B cell (primary cell): ENCODE measurements around the gene FITM1. TPM values are rescaled to one million over a fixed set of nuclear protein-coding genes. Genes with fewer than 3 reads are reported as not detected.

ENCODE experiments used
- ATAC-seq: fragments of 200-7000 bp; cut with Tn5 transposase; one replicate; pipeline ENCODE4 v1.10.0; 2021; ENCODE audit warnings: low read depth, mild to moderate bottlenecking, moderate number of reproducible peaks, moderate library complexity
- CTCF ChIA-PET: fragments of 350-600 bp; sonication (Branson Sonifier 250); formaldehyde crosslinking; loops from one replicate; lab custom pipeline; 2021; ENCODE audit warnings: antibody characterized with exemption, inconsistent platforms; lab: Charles Lee
- POLR2A ChIA-PET: fragments of 350-600 bp; sonication (Branson Sonifier 250); formaldehyde crosslinking; loops from one replicate; lab custom pipeline; 2021; ENCODE audit warnings: antibody characterized with exemption; lab: Charles Lee
- DNase-seq: peaks from one replicate; pipeline ENCODE4 v3.0.0; 2013
- H2AFZ ChIP-seq: 2 replicates; pipeline ENCODE4 v1.6.1; 2012; ENCODE audit warnings: mild to moderate bottlenecking, low read depth, low read length; ENCODE audit not compliant: insufficient read depth, poor library complexity, severe bottlenecking
- H3K27ac ChIP-seq, 2 donors: 1 replicate in 1 of 2; 2 replicates in 1 of 2; pipeline ENCODE4 v1.5.1; 2012 to 2013; ENCODE audit warnings: low read length in 2 of 2, mild to moderate bottlenecking in 2 of 2, moderate library complexity in 1 of 2
- H3K27me3 ChIP-seq, 4 experiments: fragments of 200-600 bp in 1 of 4; sonication (generic) in 1 of 4; replicated peaks in 1 of 4; 1 replicate in 2 of 4; 2 replicates in 2 of 4; pipeline versions ENCODE4 v1.6.1 to v1.7.0; 2013 to 2016; ENCODE audit warnings: low read length in 3 of 4, mild to moderate bottlenecking in 2 of 4, mixed read lengths in 1 of 4, moderate library complexity in 1 of 4; ENCODE audit not compliant: insufficient read depth in 4 of 4, control insufficient read depth in 3 of 4; ENCODE audit errors: control extremely low read depth in 1 of 4
- H3K36me3 ChIP-seq, 2 experiments: replicated peaks in 1 of 2; 1 replicate in 1 of 2; 2 replicates in 1 of 2; pipeline versions ENCODE4 v1.6.1 to v1.7.1; 2013; ENCODE audit warnings: low read length in 1 of 2; ENCODE audit not compliant: insufficient read depth in 2 of 2, control insufficient read depth in 1 of 2; ENCODE audit errors: control extremely low read depth in 1 of 2, extremely low read depth in 1 of 2
- H3K4me1 ChIP-seq, 2 donors: fragments of 200-600 bp in 1 of 2; sonication (generic) in 1 of 2; 1 replicate in 1 of 2; 2 replicates in 1 of 2; pipeline versions ENCODE4 v1.5.1 to v1.6.1; 2013 to 2017; ENCODE audit warnings: low read length in 2 of 2; ENCODE audit not compliant: control insufficient read depth in 2 of 2, insufficient read depth in 2 of 2
- H3K4me2 ChIP-seq: replicated peaks from 2 replicates; pipeline ENCODE3; 2012; ENCODE audit warnings: mild to moderate bottlenecking, low read depth, low read length; ENCODE audit not compliant: poor library complexity, severe bottlenecking
- H3K4me3 ChIP-seq, 5 experiments: fragments of 200-600 bp in 1 of 5; sonication (generic) in 1 of 5; 1 replicate in 3 of 5; 2 replicates in 2 of 5; pipeline versions ENCODE4 v1.5.1 to v1.7.0; 2011 to 2016; ENCODE audit warnings: low read length in 4 of 5, mild to moderate bottlenecking in 4 of 5, low read depth in 2 of 5, control low read depth in 1 of 5, moderate library complexity in 1 of 5; ENCODE audit not compliant: insufficient read depth in 1 of 5; ENCODE audit errors: control extremely low read depth in 1 of 5, extremely low read depth in 1 of 5
- H3K79me2 ChIP-seq: fragments of 200-600 bp; sonication (generic); one replicate; pipeline ENCODE4 v1.6.0; 2016; ENCODE audit warnings: low read length; ENCODE audit not compliant: control insufficient read depth, insufficient read depth
- H3K9ac ChIP-seq: fragments of 200-600 bp; sonication (generic); 2 replicates; pipeline ENCODE4 v1.6.1; 2017; ENCODE audit warnings: mild to moderate bottlenecking, low read length, moderate library complexity
- H3K9me3 ChIP-seq, 3 donors: one replicate each; pipeline versions ENCODE4 v1.6.1 to v1.7.1; 2013; ENCODE audit warnings: low read length in 2 of 3; ENCODE audit not compliant: control insufficient read depth in 2 of 3, insufficient read depth in 1 of 3; ENCODE audit errors: control extremely low read depth in 1 of 3
- H4K20me1 ChIP-seq: 2 replicates; pipeline ENCODE4 v1.6.0; 2012; ENCODE audit warnings: mild to moderate bottlenecking, low read length; ENCODE audit not compliant: insufficient read depth, control insufficient read depth, poor library complexity, severe bottlenecking
- H3K27ac Mint-ChIP-seq: one replicate; pipeline ENCODE4 v1.8.0; 2021; ENCODE audit warnings: mixed read lengths
- H3K27me3 Mint-ChIP-seq: one replicate; pipeline ENCODE4 v1.8.0; 2021; ENCODE audit warnings: mixed read lengths
- H3K4me1 Mint-ChIP-seq: one replicate; pipeline ENCODE4 v1.8.0; 2021; ENCODE audit warnings: mixed read lengths
- H3K4me3 Mint-ChIP-seq: one replicate; pipeline ENCODE4 v1.8.0; 2021; ENCODE audit warnings: mixed read lengths
- H3K9me3 Mint-ChIP-seq: one replicate; pipeline ENCODE4 v1.8.0; 2022; ENCODE audit warnings: mixed read lengths; ENCODE audit not compliant: insufficient read depth
- EZH2 ChIP-seq: IDR thresholded peaks from 2 replicates; pipeline ENCODE4 v1.6.1; 2012; ENCODE audit warnings: borderline replicate concordance, low read depth, mild to moderate bottlenecking, moderate library complexity, low read length; ENCODE audit not compliant: insufficient read depth, poor library complexity, severe bottlenecking
- WGBS: methylation state at CpG from one replicate; pipeline ENCODE4 v1.1.5; 2013; ENCODE audit warnings: missing lambda C conversion rate; ENCODE audit not compliant: insufficient coverage; 5-methylcytosine and 5-hydroxymethylcytosine counted together
- intact Hi-C: fragments of 100-400 bp; cut with micrococcal nuclease; formaldehyde crosslinking; loops from one replicate; pipeline ENCODE4 v1.10.0; 2022
- polyA plus RNA-seq: library from polyadenylated mRNA; depleted of rRNA; stranded (reverse); fragments of >200 nt; gene quantifications from 2 replicates; pipeline ENCODE4 v1.2.3, GENCODE V29; 2012
- total RNA-seq, 2 donors: library from RNA; stranded (reverse); fragments of 120-200 nt in 1 of 2; gene quantifications; 1 replicate in 1 of 2; 2 replicates in 1 of 2; pipeline versions ENCODE4 v1.2.3 to v1.2.4, GENCODE V29; 2013 to 2022
- TF ChIP-seq, protein P1 (sequence below): fragments of 200-600 bp; IDR thresholded peaks from one replicate; pipeline ENCODE4 v1.8.0; 2022; ENCODE audit warnings: antibody characterized with exemption, mild to moderate bottlenecking

FITM1 gene
- total and polyA plus RNA-seq, 2 donors (not counting 1 experiment from before 2014, with no cell fraction given) = 2.6 to 3.3 TPM

DNA sequence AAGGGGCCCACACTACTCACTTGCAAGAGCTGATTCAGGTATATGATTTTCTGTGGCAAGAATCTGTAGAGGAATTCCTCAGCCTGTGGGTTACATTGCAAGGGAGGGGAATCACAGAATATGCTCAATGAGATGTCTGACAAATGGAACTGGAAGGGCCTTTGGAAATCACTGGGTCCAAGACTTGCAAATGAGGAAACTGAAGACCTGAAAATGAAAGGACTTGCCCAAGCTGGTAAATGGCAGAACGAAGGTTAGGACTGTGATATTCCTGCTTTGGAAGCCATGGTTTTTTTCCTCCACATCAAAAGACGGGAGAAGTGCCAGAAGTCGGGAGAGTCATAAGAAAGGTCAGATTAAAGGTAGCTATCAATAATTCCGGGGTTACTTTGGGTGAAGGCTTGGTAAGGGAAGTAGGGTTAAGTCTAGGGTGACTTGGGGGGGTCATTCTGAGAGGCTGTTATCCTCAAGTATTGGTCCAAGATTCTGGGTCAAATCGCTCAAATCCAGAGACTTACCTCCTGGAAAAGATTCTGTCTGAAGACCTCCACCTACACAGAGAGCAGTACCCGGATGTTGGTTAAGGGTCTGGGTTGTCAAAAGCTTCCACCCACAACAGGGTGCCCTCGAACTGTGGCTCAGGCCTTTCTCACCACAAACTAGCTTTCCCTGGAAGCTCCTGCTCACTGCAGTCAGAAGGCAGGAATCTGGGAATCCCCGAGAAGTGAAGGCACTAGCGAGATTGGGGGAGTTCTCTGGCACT lies 15.4 kb downstream of the FITM1 start:
- intact Hi-C loops = loop anchor here (1.0 to 10.0 kb wide), 7 partner anchors 10 to 1051 kb away; partner anchors contain the start of genes ACIN1, C14orf119, GMPR2 and IPO4
- ATAC-seq (no peak), DNase-seq (no peak)
- no peaks in the 10 kb centered on the region for H3K9me3 Mint-ChIP-seq
- peak overlapping the region; percentile 83 for H2AFZ ChIP-seq
- POLR2A ChIA-PET = interaction anchor here (1.0 to 4.1 kb wide), 10 partner anchors 7 to 286 kb away, joined by 3 to 43 read pairs (median 8); partner anchors contain the start of genes CHMP4A, DCAF11, IRF9 and NRL
- H3K4me1 ChIP-seq = peaks cover 25 to 41% of the 10 kb centered on the region in 2 donors
- 20% methylated on average over 4 of the region's 9 CpGs for WGBS
- peak overlapping the region; percentile 77 to 90 for H3K27ac ChIP-seq
- peaks cover 58% of the 10 kb centered on the region for H3K4me1 Mint-ChIP-seq
- H3K36me3 ChIP-seq = peaks cover 0 to 46% of the 10 kb centered on the region in 2 experiments
- H3K9ac ChIP-seq = peak overlapping the region; percentile 83
- H3K27ac Mint-ChIP-seq = peak overlapping the region; percentile 95
- no peaks in the 10 kb centered on the region for H3K9me3 ChIP-seq
- TF ChIP-seq, protein P1, sequence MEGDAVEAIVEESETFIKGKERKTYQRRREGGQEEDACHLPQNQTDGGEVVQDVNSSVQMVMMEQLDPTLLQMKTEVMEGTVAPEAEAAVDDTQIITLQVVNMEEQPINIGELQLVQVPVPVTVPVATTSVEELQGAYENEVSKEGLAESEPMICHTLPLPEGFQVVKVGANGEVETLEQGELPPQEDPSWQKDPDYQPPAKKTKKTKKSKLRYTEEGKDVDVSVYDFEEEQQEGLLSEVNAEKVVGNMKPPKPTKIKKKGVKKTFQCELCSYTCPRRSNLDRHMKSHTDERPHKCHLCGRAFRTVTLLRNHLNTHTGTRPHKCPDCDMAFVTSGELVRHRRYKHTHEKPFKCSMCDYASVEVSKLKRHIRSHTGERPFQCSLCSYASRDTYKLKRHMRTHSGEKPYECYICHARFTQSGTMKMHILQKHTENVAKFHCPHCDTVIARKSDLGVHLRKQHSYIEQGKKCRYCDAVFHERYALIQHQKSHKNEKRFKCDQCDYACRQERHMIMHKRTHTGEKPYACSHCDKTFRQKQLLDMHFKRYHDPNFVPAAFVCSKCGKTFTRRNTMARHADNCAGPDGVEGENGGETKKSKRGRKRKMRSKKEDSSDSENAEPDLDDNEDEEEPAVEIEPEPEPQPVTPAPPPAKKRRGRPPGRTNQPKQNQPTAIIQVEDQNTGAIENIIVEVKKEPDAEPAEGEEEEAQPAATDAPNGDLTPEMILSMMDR = no peak
- no peak for TF ChIP-seq EZH2
- H3K4me3 ChIP-seq = peak overlapping the region; percentile 83 to 95 (median 94)
- H3K27me3 Mint-ChIP-seq = no peaks in the 10 kb centered on the region
- peak overlapping the region; percentile 95 for H3K4me3 Mint-ChIP-seq
- peaks cover 37% of the 10 kb centered on the region for H4K20me1 ChIP-seq
- CTCF ChIA-PET = interaction anchor here (1.1 to 6.2 kb wide), 9 partner anchors 9 to 54 kb away, joined by 3 to 62 read pairs (median 7); partner anchors contain the start of genes DCAF11, IRF9, NRL and PSME1
- H3K79me2 ChIP-seq = peaks cover 75% of the 10 kb centered on the region
- no peaks in the 10 kb centered on the region for H3K27me3 ChIP-seq
- H3K4me2 ChIP-seq = peak overlapping the region; percentile 90
